SU-DHL-6 (cell line): ENCODE results near the gene RBBP4.

Experiments used
- CTCF ChIP-seq: fragments of 200-600 bp; sonication (generic); IDR thresholded peaks from one replicate; pipeline ENCODE4 v1.5.1; 2017; ENCODE audit warnings: antibody characterized with exemption, mild to moderate bottlenecking, low read length, moderate library complexity; ENCODE audit not compliant: insufficient read depth, poor library complexity, severe bottlenecking
- EZH2phosphoT487 ChIP-seq: fragments of 200-600 bp; sonication (generic), shearing (Covaris generic); conservative IDR thresholded peaks from 2 replicates; pipeline ENCODE4 v1.6.1; 2018; ENCODE audit warnings: mild to moderate bottlenecking, antibody characterized with exemption, low read length, moderate library complexity, mixed read lengths

GRCh38 chr1:32701421-32701911, 50.5 kb downstream of the RBBP4 start:
- TF ChIP-seq CTCF = no peak
- TF ChIP-seq EZH2phosphoT487 = no peak
